ENCODE measurements around the gene PCDH17. TPM values are rescaled to one million over a fixed set of nuclear protein-coding genes. Genes with fewer than 3 reads are reported as not detected.

The PCDH17 gene
- total RNA-seq, 1 donor from 2014 or later, result 3.0 TPM

DNA sequence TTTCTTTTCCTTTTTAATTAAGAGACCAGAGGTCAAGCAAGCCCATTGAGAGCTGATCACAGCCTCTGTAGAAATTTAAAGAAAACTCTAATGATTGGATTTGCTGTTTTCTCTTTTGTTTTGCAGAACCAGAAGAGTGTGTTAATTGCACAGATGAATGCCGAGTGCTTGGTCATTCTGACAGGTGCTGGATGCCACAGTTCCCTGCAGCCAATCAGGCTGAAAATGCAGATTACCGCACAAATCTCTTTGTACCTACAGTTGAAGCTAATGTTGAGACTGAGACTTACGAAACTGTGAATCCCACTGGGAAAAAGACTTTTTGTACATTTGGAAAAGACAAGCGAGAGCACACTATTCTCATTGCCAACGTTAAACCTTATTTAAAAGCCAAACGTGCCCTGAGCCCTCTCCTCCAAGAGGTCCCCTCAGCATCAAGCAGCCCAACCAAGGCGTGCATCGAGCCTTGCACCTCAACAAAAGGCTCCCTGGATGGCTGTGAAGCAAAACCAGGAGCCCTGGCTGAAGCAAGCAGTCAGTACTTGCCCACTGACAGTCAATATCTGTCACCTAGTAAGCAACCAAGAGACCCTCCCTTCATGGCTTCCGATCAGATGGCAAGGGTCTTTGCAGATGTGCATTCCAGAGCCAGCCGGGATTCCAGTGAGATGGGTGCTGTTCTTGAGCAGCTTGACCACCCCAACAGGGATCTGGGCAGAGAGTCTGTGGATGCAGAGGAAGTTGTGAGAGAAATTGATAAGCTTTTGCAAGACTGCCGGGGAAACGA is 93.1 kb downstream of the PCDH17 start:
- DNase-seq (ENCODE audit: extremely low read depth, low read depth, low spot score), result no peak

DNA sequence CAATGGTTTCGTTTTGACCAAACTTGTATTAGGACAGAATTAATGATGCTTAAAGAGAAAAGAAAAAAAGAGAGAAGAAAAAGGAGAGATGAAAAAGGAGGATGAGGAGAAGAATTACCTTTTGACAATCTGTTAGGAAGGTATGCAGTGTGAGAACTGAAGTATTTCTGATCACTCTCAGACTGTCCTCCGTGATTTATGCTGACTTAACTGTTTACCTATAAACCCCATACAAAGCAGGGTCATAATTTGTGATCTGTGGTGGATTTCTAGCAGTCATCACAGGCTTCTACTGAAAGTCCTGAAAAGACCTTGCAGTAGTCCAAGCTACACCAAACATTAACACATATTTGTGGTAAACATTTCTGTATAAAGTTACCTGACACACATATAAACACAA is 93.9 kb downstream of the PCDH17 start:
- no peak for DNase-seq (ENCODE audit: extremely low read depth, low read depth, low spot score)

DNA sequence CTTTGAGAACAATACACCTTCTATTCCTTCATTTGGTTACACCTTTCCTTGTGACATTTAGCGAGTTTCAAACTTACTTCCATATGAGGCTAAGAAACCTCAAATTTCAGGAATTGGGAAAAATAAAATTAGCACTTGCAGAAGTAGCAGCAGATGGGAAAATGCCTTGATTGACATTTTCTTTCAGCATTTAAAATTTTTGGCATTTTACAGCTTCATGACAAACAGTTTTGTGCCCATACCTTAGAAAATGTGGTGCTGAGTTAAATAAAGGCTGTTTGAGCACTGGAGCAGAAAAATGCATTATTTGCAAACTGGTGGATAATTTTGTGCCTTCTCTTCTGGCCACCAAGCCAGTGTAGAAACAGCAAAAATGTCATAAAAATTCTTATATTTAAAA is 95.4 kb downstream of the PCDH17 start:
- DNase-seq (ENCODE audit: extremely low read depth, low read depth, low spot score), result no peak

DNA sequence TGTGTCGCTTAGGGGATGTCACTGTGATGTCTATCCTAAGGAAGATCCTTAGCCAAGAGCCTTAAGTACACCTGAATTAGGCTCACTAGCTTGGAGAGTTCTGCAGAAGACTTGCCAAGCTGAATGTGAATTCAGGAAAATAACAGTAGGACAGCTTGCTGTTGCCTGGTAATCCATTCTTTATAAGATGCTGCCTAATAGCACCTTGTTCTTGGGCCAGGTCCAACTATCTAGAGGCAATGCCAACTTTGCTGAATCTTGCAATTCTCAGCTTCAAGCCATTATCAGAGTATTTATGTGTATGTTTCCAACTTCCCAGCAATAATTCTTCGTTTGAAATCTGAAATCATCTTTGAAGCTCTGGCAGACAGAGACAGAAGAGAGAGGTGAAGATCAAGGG is 102.8 kb downstream of the PCDH17 start:
- no peak for DNase-seq (ENCODE audit: extremely low read depth, low read depth, low spot score)

DNA sequence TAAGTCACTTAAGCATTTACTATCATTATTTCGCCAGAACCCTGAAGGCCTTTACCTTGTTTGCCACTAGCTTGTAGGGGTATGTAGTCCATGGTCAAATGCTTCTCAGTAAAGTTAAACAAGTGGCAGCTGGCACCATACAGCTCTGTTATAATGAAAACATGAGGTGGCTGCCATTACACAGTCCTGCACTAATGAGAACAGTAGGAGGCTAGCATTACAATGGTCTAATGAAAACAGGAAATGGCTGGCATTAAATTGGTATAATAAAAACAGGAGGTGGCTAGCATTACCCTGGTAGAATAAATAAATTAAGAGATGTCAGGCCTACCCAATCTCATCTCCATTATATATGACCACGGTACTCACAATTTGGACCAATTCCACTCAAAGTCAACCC is 107.5 kb downstream of the PCDH17 start:
- no peak for DNase-seq (ENCODE audit: extremely low read depth, low read depth, low spot score)

DNA sequence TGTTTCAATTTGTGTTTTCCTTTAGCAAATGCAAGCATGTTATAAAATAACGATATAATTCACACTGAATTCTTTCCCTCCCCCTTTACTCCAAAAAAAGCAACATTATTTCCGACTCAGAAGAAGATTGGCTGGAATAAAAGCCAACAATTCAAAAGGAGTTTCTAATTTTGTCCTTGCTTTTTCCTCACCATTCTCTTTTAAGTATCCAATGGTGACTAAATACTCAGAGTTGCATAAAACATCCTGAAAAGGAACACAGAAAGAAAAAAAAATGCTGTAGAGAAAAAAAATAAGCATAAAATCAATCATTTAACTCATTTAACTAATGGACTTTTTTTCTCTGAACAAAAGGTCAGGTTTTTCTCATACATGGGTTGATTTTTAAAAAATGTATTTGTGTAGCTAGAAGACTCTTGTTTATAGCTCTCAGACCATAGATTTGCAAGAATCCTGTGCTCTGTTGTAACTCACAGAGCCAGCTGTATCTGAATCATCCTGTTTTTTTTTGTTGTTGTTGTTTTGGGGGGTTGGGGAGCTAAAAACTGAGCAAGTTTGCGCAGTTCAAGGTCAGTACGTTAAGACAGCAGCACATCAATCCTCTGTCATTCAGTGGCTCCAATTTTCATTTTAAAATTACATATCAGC is 108.1 kb downstream of the PCDH17 start:
- DNase-seq (ENCODE audit: extremely low read depth, low read depth, low spot score), result no peak

DNA sequence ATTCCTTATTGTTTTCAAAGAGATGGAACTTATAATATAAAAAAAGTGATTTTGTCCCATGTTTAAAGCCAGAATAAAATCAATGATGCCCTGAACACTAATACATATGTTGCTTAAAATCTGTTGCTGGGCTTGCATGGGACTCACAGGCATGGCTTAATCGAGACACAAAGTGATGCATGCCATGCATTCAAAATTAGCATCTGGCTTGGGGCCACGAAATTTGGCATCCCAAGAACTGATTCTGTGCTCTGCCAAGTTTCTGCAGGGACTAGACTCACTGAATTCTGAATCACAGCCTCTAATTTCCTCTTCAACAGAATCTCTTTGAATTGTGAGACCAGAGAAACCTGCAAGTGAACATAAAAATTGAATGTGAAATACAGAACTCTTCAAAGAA is 109.2 kb downstream of the PCDH17 start:
- DNase-seq (ENCODE audit: extremely low read depth, low read depth, low spot score), result no peak

DNA sequence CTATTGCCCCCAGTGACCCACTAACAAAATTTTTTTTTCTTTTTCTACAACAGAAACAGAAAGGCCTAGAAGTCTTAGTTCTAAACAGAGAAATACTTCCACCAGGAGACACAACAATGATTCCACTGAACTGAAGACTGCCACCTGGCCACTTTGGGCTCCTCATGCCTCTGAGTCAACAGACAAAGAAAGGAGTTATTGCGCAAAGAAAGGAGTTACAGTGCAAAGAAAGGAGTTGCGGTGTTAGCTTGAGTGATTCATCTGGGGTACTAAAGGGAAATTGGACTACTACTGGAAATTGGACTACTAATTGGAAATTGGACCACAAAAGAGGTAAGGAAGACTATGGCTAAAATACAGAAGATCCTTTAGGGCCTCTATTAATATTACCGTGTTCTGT is 116.6 kb downstream of the PCDH17 start:
- no peak for DNase-seq (ENCODE audit: extremely low read depth, low read depth, low spot score)

DNA sequence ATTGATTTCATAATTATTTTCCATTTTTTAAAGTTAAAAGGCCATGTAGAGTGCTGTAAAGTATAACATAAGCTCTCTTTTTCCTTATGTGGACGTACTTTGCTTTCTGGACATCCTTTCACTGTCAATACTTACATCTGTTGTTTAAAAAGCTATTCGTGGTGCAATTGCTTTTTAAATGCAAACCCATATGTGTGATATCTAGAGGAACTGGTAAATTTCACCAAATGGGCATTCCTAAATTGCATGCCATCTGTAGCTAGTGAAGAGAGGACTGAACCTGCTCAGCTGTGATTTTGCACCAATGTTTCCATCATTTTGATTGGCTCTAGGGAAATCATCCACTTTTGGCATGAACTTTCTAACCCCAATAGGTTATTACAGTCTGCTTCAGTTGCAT is 129.4 kb downstream of the PCDH17 start:
- no peak for DNase-seq (ENCODE audit: extremely low read depth, low read depth, low spot score)

DNA sequence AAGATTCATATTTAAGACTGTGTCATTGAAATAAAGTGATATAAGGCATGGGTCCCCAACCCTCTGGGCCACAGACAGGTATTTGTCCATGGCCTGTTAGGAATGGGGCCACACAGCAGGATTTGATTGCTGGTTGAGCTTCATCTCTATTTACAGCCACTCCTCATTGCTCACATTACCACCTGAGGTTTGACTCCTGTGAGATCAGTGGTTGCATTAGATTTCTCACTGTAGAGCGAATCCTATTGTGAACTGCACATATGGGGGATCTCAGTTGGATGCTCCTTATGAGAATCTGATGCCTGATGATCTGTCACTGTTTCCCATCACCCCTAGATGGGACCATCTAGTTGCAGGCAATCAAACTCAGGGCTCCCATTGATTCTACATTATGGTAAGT is 132.1 kb downstream of the PCDH17 start:
- no peak for DNase-seq (ENCODE audit: extremely low read depth, low read depth, low spot score)
